Endothelial cell of umbilical vein (primary cell): ENCODE results near the gene MAGI1. TPM values are rescaled to one million over a fixed set of nuclear protein-coding genes. Genes with fewer than 3 reads are reported as not detected.
A peak's percentile ranks its signal among the peaks of the same experiment; 100 is the strongest.

ENCODE experiments used
- BruUV-seq: library from RNA; stranded (reverse); fragments of 400-500 nt; replicated peaks from 2 replicates; lab custom pipeline; 2021; lab: Mats Ljungman, UMichigan
- CTCF ChIA-PET: fragments of 300-600, 350-600 bp; sonication (Branson Sonifier 250); formaldehyde crosslinking; loops from one replicate; lab custom pipeline; 2021; ENCODE audit warnings: antibody characterized with exemption, inconsistent platforms; lab: Charles Lee
- POLR2A ChIA-PET: fragments of 300-600, 350-600 bp; sonication (Branson Sonifier 250); formaldehyde crosslinking; loops from one replicate; lab custom pipeline; 2021; ENCODE audit warnings: antibody characterized with exemption, inconsistent platforms; lab: Charles Lee
- DNase-seq: peaks from one replicate; pipeline ENCODE4 v3.0.0-alpha.2; 2011; ENCODE audit warnings: low read depth, low spot score
- FAIRE-seq: peaks from 2 replicates; lab custom pipeline; 2011; peaks lifted over from hg19 to GRCh38; lab: Jason Lieb, UNC
- H2AFZ ChIP-seq: 2 replicates; pipeline ENCODE4 v1.6.0; 2012; ENCODE audit warnings: low read depth, low read length, control low read depth, inconsistent platforms
- H3K27ac ChIP-seq: 2 replicates; pipeline ENCODE4 v1.5.1; 2011; ENCODE audit warnings: low read depth, mild to moderate bottlenecking, control low read depth, low read length, moderate library complexity; ENCODE audit not compliant: insufficient read depth
- H3K27me3 ChIP-seq, 2 experiments: 2 replicates each; pipeline versions ENCODE4 v1.6.0 to v1.6.1; 2011; ENCODE audit warnings: low read length in 2 of 2, mixed read lengths in 1 of 2; ENCODE audit not compliant: control insufficient read depth in 2 of 2, insufficient read depth in 2 of 2
- H3K36me3 ChIP-seq, 2 experiments: 2 replicates in 1 of 2; 3 replicates in 1 of 2; pipeline ENCODE4 v1.5.1; 2011; ENCODE audit warnings: low read length in 2 of 2, mild to moderate bottlenecking in 1 of 2, moderate library complexity in 1 of 2; ENCODE audit not compliant: control insufficient read depth in 2 of 2, insufficient read depth in 2 of 2; ENCODE audit errors: extremely low read depth in 1 of 2
- H3K4me1 ChIP-seq: 3 replicates; pipeline ENCODE4 v1.5.1; 2011; ENCODE audit warnings: mild to moderate bottlenecking, low read length; ENCODE audit not compliant: control insufficient read depth, insufficient read depth; ENCODE audit errors: extremely low read depth
- H3K4me2 ChIP-seq: 2 replicates; pipeline ENCODE4 v1.6.1; 2011; ENCODE audit warnings: low read length, control low read depth, mixed read lengths; ENCODE audit not compliant: insufficient read depth
- H3K4me3 ChIP-seq, 3 experiments: fragments of 200-600 bp in 1 of 3; sonication (generic), shearing (Covaris generic) in 1 of 3; replicated peaks in 1 of 3; 2 replicates each; pipeline ENCODE4 v1.5.1; 2011 to 2016; ENCODE audit warnings: control low read depth in 3 of 3, low read length in 3 of 3, mild to moderate bottlenecking in 2 of 3, inconsistent platforms in 1 of 3, low read depth in 1 of 3, moderate library complexity in 1 of 3; ENCODE audit not compliant: insufficient read depth in 1 of 3
- H3K79me2 ChIP-seq: 2 replicates; pipeline ENCODE4 v1.6.0; 2012; ENCODE audit warnings: low read length, inconsistent platforms; ENCODE audit not compliant: control insufficient read depth, insufficient read depth
- H3K9ac ChIP-seq: replicated peaks from 2 replicates; pipeline ENCODE3; 2011; ENCODE audit warnings: low read length, control low read depth; ENCODE audit not compliant: insufficient read depth; ENCODE audit errors: extremely low read depth
- H3K9me1 ChIP-seq: replicated peaks from 3 replicates; pipeline ENCODE4 v1.6.0; 2011; ENCODE audit warnings: mild to moderate bottlenecking, low read length; ENCODE audit not compliant: control insufficient read depth, insufficient read depth; ENCODE audit errors: extremely low read depth
- H3K9me3 ChIP-seq: replicated peaks from 2 replicates; pipeline ENCODE4 v1.5.1; 2012; ENCODE audit warnings: low read length, inconsistent platforms; ENCODE audit not compliant: control insufficient read depth, insufficient read depth
- H4K20me1 ChIP-seq: replicated peaks from 2 replicates; pipeline ENCODE3; 2011; ENCODE audit warnings: mild to moderate bottlenecking, low read length; ENCODE audit not compliant: control insufficient read depth, insufficient read depth; ENCODE audit errors: extremely low read depth
- CTCF ChIP-seq, 2 donors: IDR thresholded peaks; 1 replicate in 1 of 2; 2 replicates in 1 of 2; pipeline ENCODE4 v1.5.1; 2011; ENCODE audit warnings: low read length in 2 of 2, mild to moderate bottlenecking in 2 of 2, moderate library complexity in 2 of 2, control low read depth in 1 of 2, inconsistent platforms in 1 of 2, low read depth in 1 of 2; ENCODE audit not compliant: insufficient read depth in 1 of 2; ENCODE audit errors: extremely low read depth in 1 of 2
- EZH2 ChIP-seq: IDR thresholded peaks from 2 replicates; pipeline ENCODE4 v1.6.1; 2012; ENCODE audit warnings: borderline replicate concordance, low read depth, mild to moderate bottlenecking, moderate library complexity, low read length, inconsistent platforms; ENCODE audit not compliant: severe bottlenecking
- FOS ChIP-seq: IDR thresholded peaks from 2 replicates; pipeline ENCODE4 v1.6.1; 2011; ENCODE audit warnings: mild to moderate bottlenecking, low read length, moderate library complexity, borderline replicate concordance; ENCODE audit not compliant: insufficient read depth
- GATA2 ChIP-seq: IDR thresholded peaks from 2 replicates; pipeline ENCODE4 v1.7.0; 2011; ENCODE audit warnings: low read depth, mild to moderate bottlenecking, moderate library complexity, mixed read lengths, low read length; ENCODE audit not compliant: insufficient read length, insufficient read depth
- JUN ChIP-seq: IDR thresholded peaks from 2 replicates; pipeline ENCODE4 v1.6.1; 2011; ENCODE audit warnings: borderline replicate concordance, low read depth; ENCODE audit not compliant: insufficient read length, insufficient read depth
- MYC ChIP-seq: IDR thresholded peaks from one replicate; pipeline ENCODE4 v1.6.1; 2011; ENCODE audit warnings: mild to moderate bottlenecking, low read depth, low read length
- POLR2A ChIP-seq: IDR thresholded peaks from 2 replicates; pipeline ENCODE4 v1.6.1; 2012; ENCODE audit warnings: low read depth, mild to moderate bottlenecking, control low read depth, low read length
- POLR2AphosphoS5 ChIP-seq: IDR thresholded peaks from 2 replicates; pipeline ENCODE4 v1.6.1; 2012; ENCODE audit warnings: low read depth, mild to moderate bottlenecking, control low read depth, low read length, moderate library complexity; ENCODE audit not compliant: insufficient read depth
- dilution Hi-C: fragments of 300-500 bp; cut with MboI; formaldehyde crosslinking; loops from one replicate; pipeline ENCODE4 v1.15.0; 2019; ENCODE audit warnings: low sequenced_read_pairs; ENCODE audit not compliant: extremely low pct_ligation_motif_present
- intact Hi-C: fragments of 100-400 bp; cut with micrococcal nuclease; formaldehyde crosslinking; loops from one replicate; pipeline ENCODE4 v1.10.0; 2022
- polyA plus RNA-seq, 4 experiments: library from polyadenylated mRNA; depleted of rRNA in 3 of 4; stranded (reverse) in 3 of 4; unstranded in 1 of 4; fragments of >200 nt; gene quantifications; 2 replicates each; pipeline versions ENCODE4 v1.2.1 to v1.2.3, GENCODE V29; 2011 to 2012; ENCODE audit warnings: missing spikeins in 1 of 4
- total RNA-seq: library from RNA; stranded (reverse); gene quantifications from 2 replicates; pipeline ENCODE4 v1.2.3, GENCODE V29; 2021
- TF ChIP-seq, protein P1 (sequence below): IDR thresholded peaks from 2 replicates; pipeline ENCODE4 v1.6.1; 2011; ENCODE audit not compliant: insufficient read depth, insufficient read length

The MAGI1 gene
- total and polyA plus RNA-seq, 2 donors (not counting 3 experiments of a cell fraction or from before 2014, with no cell fraction given) = 10.1 to 47.9 TPM

GRCh38 chr3:65844370-65844769 is 194.3 kb downstream of the MAGI1 start:
- Histone ChIP-seq H3K9ac (no peak overlapping the region), H3K27ac (no peak overlapping the region), H3K9me1 (no peaks in the 10 kb centered on the region), H2AFZ (no peak overlapping the region), H3K79me2 (no peaks in the 10 kb centered on the region), H3K27me3 (no peaks in the 10 kb centered on the region), H3K4me1 (peaks cover 3% of the 10 kb centered on the region), H3K36me3 (no peaks in the 10 kb centered on the region), H4K20me1 (peaks cover 3% of the 10 kb centered on the region), H3K9me3 (no peaks in the 10 kb centered on the region), H3K4me2 (no peak overlapping the region), H3K4me3 (no peak overlapping the region)
- no peak for TF ChIP-seq CTCF (IDR thresholded peaks at IDR 0.05; ENCODE audit: extremely low read depth in 1 of 2, insufficient read depth in 1 of 2, low read depth in 1 of 2, low read length in 2 of 2)
- TF ChIP-seq MYC = no peak
- no peak for DNase-seq
- no TSS peak for BruUV-seq
- CTCF ChIA-PET = interaction anchor here (1.5 to 1.9 kb wide), 2 partner anchors 10 to 18 kb away, joined by 4 read pairs; no protein-coding TSS in a partner anchor
- intact Hi-C loops = no loop called here
- no peak for FAIRE-seq
- dilution Hi-C loops = no loop called here
- POLR2A ChIA-PET = no interaction called here

- intact Hi-C loops = no loop called here
These were observed 195.0 kb downstream of the MAGI1 start for GRCh38 chr3:65843732-65844131.

More at GRCh38 chr3:65843732-65844131, 195.0 kb downstream of the MAGI1 start:
- no peak for DNase-seq
- TF ChIP-seq POLR2A (no peak), CTCF (IDR thresholded peaks at IDR 0.05; ENCODE audit: extremely low read depth in 1 of 2, insufficient read depth in 1 of 2, low read depth in 1 of 2, low read length in 2 of 2) (no peak), EZH2 (no peak), POLR2AphosphoS5 (no peak), JUN (no peak), GATA2 (no peak), FOS (no peak), MYC (no peak)
- TF ChIP-seq, protein P1, sequence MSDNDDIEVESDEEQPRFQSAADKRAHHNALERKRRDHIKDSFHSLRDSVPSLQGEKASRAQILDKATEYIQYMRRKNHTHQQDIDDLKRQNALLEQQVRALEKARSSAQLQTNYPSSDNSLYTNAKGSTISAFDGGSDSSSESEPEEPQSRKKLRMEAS = no peak
- H3K9me3 ChIP-seq = no peaks in the 10 kb centered on the region
- H3K9ac ChIP-seq = no peak overlapping the region
- no TSS peak for BruUV-seq
- dilution Hi-C loops = no loop called here
- H3K4me1 ChIP-seq = peaks cover 3% of the 10 kb centered on the region
- H3K4me2 ChIP-seq = no peak overlapping the region
- no peak overlapping the region for H3K4me3 ChIP-seq
- FAIRE-seq = peak; percentile 40
- H3K79me2 ChIP-seq = no peaks in the 10 kb centered on the region
- H2AFZ ChIP-seq = no peak overlapping the region
- ChIA-PET POLR2A (no interaction called here), CTCF (interaction anchor here (1.5 to 1.9 kb wide), 3 partner anchors 10 to 17 kb away, joined by 3 to 4 read pairs (median 4); no protein-coding TSS in a partner anchor)
- H4K20me1 ChIP-seq = peaks cover 3% of the 10 kb centered on the region
- no peaks in the 10 kb centered on the region for H3K27me3 ChIP-seq
- H3K36me3 ChIP-seq = no peaks in the 10 kb centered on the region
- H3K27ac ChIP-seq = no peak overlapping the region
- H3K9me1 ChIP-seq = no peaks in the 10 kb centered on the region
